ENCODE results near the gene GAR1.

Gene GAR1

DNA sequence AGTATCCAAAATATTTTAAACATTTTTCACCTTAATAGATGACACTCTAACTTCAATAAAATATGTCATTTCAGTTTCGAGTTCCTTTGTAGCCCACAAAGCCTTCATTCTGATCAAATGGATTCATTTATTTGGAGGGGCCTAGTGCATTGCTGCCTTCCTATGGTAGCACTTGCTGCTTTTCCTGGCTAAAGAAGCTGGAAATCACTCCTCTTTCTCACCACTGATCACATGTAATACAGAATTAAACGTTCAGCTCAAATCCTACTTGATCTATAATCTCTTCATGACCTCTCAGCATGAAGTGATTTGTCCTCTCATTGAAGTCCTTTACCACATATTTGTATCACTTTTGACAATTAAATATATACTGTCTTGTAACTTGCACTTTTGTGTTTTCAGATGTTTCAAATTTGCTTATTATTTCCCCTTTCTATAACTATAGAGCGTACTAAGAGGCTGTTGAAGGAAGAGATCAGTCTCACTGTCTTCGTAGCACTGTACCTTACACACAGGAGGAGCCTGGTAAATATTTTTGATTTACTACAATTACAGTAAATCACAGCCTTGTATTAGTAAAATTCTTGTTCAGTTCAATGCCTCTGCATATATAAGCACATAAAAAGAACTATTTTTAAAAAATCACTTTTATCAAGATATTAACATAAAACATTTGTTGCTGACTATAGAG is 14.3 kb upstream of the GAR1 start:
- TF ChIP-seq CTCF (IDR thresholded peaks at IDR 0.05; ENCODE audit: low read depth, low read length), result no peak
- no peaks in the 10 kb centered on the region for H3K27me3 ChIP-seq
- H3K4me1 ChIP-seq, result no peaks in the 10 kb centered on the region
- no peak overlapping the region for H3K4me3 ChIP-seq (ENCODE audit: low read depth, low read length)
- DNase-seq, result no peak
- H3K9me3 ChIP-seq, result no peaks in the 10 kb centered on the region
- H3K36me3 ChIP-seq, result no peaks in the 10 kb centered on the region

DNA sequence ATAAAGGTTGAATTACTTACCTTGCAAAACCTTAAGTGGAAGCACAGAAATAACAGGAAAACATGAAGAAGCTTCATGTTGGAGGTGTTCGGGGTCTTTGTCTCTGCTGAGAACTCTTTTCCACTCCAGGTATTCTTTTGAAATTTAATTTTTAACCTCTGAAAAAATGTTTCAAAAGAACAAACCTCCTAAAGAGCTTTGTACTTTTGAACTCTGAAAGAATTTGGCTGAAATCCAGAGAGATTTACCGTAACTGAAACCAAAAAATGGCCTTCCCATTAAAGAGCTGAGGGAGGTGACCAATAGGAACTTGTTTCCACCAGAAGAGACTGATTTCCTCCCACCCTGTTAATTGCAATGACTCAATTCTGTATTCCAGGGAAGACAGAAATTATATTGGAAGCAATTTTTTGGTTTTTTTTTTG is 13.7 kb upstream of the GAR1 start, which contains the start of gene CFI:
CFI (minus strand) TSS at position 105 of the 425 bp plus-strand sequence; CDS start at position 77, 28 bp downstream.
- H3K4me3 ChIP-seq (ENCODE audit: low read depth, low read length), result no peak within 1 kb of the TSS
- no peaks in the 10 kb centered on the region for H3K36me3 ChIP-seq
- TF ChIP-seq CTCF (IDR thresholded peaks at IDR 0.05; ENCODE audit: low read depth, low read length), result no peak
- H3K4me1 ChIP-seq, result no peaks in the 10 kb centered on the region
- no peaks in the 10 kb centered on the region for H3K27me3 ChIP-seq
- H3K9me3 ChIP-seq, result no peaks in the 10 kb centered on the region
- DNase-seq, result no peak

GRCh38 chr4:109803924-109804571 is 11.5 kb upstream of the GAR1 start:
- no peak overlapping the region for H3K4me3 ChIP-seq (ENCODE audit: low read depth, low read length)
- H3K4me1 ChIP-seq, result no peaks in the 10 kb centered on the region
- peak; percentile 48 for TF ChIP-seq CTCF (IDR thresholded peaks at IDR 0.05; ENCODE audit: low read depth, low read length)
- H3K27me3 ChIP-seq, result no peaks in the 10 kb centered on the region
- H3K9me3 ChIP-seq, result no peaks in the 10 kb centered on the region
- H3K36me3 ChIP-seq, result no peaks in the 10 kb centered on the region
- peak; percentile 38 for DNase-seq

- Histone ChIP-seq H3K36me3 (no peaks in the 10 kb centered on the region), H3K4me3 (ENCODE audit: low read depth, low read length) (no peak overlapping the region), H3K4me1 (no peaks in the 10 kb centered on the region), H3K27me3 (no peaks in the 10 kb centered on the region), H3K9me3 (no peaks in the 10 kb centered on the region)
- TF ChIP-seq CTCF (IDR thresholded peaks at IDR 0.05; ENCODE audit: low read depth, low read length), result no peak
- no peak for DNase-seq
These were observed 5.9 kb upstream of the GAR1 start for GRCh38 chr4:109809655-109810054.

GRCh38 chr4:109810552-109811387 is 4.8 kb upstream of the GAR1 start:
- no peaks in the 10 kb centered on the region for H3K36me3 ChIP-seq

More at GRCh38 chr4:109810552-109811387, 4.8 kb upstream of the GAR1 start:
- H3K27me3 ChIP-seq, result no peaks in the 10 kb centered on the region
- H3K4me3 ChIP-seq (ENCODE audit: low read depth, low read length), result no peak overlapping the region
- DNase-seq, result no peak
- TF ChIP-seq CTCF (IDR thresholded peaks at IDR 0.05; ENCODE audit: low read depth, low read length), result no peak
- no peaks in the 10 kb centered on the region for H3K9me3 ChIP-seq
- no peaks in the 10 kb centered on the region for H3K4me1 ChIP-seq
